HepG2 (cell line): ENCODE measurements around the gene COMMD4. TPM values are rescaled to one million over a fixed set of nuclear protein-coding genes. Genes with fewer than 3 reads are reported as not detected.
"Not testable (repeated sequence)": the region's sequence is repeated elsewhere in the genome, so short reads cannot be mapped to it uniquely, and the experiment has no call there.

ENCODE experiments used
- ATAC-seq: fragments of 200-7000 bp; cut with Tn5 transposase; 3 replicates; pipeline ENCODE4 v1.9.1; 2020; ENCODE audit warnings: mild to moderate bottlenecking, moderate library complexity
- BruUV-seq: library from RNA; stranded (reverse); fragments of 400-500 nt; replicated peaks from 2 replicates; lab custom pipeline; 2021; lab: Mats Ljungman, UMichigan
- CTCF ChIA-PET: fragments of 300-600 bp; formaldehyde crosslinking; extraction: SDS; loops from one replicate; lab custom pipeline; 2021; ENCODE audit warnings: low total read pairs, inconsistent platforms, low intra/inter-chr PET ratio; lab: Yijun Ruan, JAX
- POLR2A ChIA-PET: fragments of 350-600 bp; sonication (Branson Sonifier 250); formaldehyde crosslinking; loops from one replicate; lab custom pipeline; 2020; ENCODE audit warnings: antibody characterized with exemption, inconsistent platforms; lab: Yijun Ruan, JAX
- DNase-seq: peaks from one replicate; pipeline ENCODE4 v3.0.0-alpha.2; 2015; ENCODE audit warnings: low spot score
- FAIRE-seq: peaks from 3 replicates; lab custom pipeline; 2011; peaks lifted over from hg19 to GRCh38; lab: Jason Lieb, UNC
- H2AFZ ChIP-seq: one replicate; pipeline ENCODE4 v1.6.1; 2011; ENCODE audit warnings: low read length, inconsistent platforms
- H3K27ac ChIP-seq: fragments of 300-600 bp; 3 replicates; pipeline ENCODE4 v1.8.0; 2011; ENCODE audit warnings: mixed run types, mild to moderate bottlenecking, mixed read lengths, low read length, inconsistent platforms; ENCODE audit not compliant: insufficient read depth; ENCODE audit errors: extremely low read length
- H3K27me3 ChIP-seq, 2 experiments: fragments of 200-600 bp in 1 of 2; 2 replicates in 1 of 2; 3 replicates in 1 of 2; pipeline versions ENCODE4 v1.6.0 to v1.8.0; 2011; ENCODE audit warnings: low read length in 2 of 2, mild to moderate bottlenecking in 2 of 2, moderate library complexity in 2 of 2, inconsistent platforms in 1 of 2; ENCODE audit not compliant: insufficient read depth in 2 of 2, control insufficient read depth in 1 of 2
- H3K36me3 ChIP-seq, 2 experiments: fragments of 200-600 bp in 1 of 2; replicated peaks in 1 of 2; 2 replicates in 1 of 2; 3 replicates in 1 of 2; pipeline versions ENCODE4 v1.5.1 to v1.8.0; 2011; ENCODE audit warnings: low read length in 2 of 2, inconsistent platforms in 1 of 2; ENCODE audit not compliant: insufficient read depth in 2 of 2, control insufficient read depth in 1 of 2
- H3K4me1 ChIP-seq: 2 replicates; pipeline ENCODE4 v1.5.1; 2012; ENCODE audit warnings: low read length, inconsistent platforms; ENCODE audit not compliant: insufficient read depth
- H3K4me2 ChIP-seq: 2 replicates; pipeline ENCODE4 v1.6.0; 2011; ENCODE audit warnings: low read depth, low read length, inconsistent platforms
- H3K4me3 ChIP-seq, 3 experiments: fragments of 200-600 bp in 1 of 3; sonication (generic), shearing (Covaris generic) in 1 of 3; replicated peaks in 1 of 3; 2 replicates each; pipeline ENCODE4 v1.5.1; 2011 to 2016; ENCODE audit warnings: low read length in 3 of 3, inconsistent platforms in 2 of 3, low read depth in 2 of 3, mild to moderate bottlenecking in 2 of 3, control low read depth in 1 of 3, mixed read lengths in 1 of 3; ENCODE audit not compliant: insufficient read depth in 1 of 3
- H3K79me2 ChIP-seq: one replicate; pipeline ENCODE4 v1.6.1; 2011; ENCODE audit warnings: low read length, inconsistent platforms; ENCODE audit not compliant: insufficient read depth
- H3K9ac ChIP-seq: 2 replicates; pipeline ENCODE4 v1.6.0; 2011; ENCODE audit warnings: mild to moderate bottlenecking, low read depth, low read length, inconsistent platforms; ENCODE audit not compliant: insufficient read depth
- H3K9me3 ChIP-seq: 2 replicates; pipeline ENCODE4 v1.5.1; 2012; ENCODE audit warnings: mild to moderate bottlenecking, low read length
- H4K20me1 ChIP-seq: 2 replicates; pipeline ENCODE4 v1.6.0; 2011; ENCODE audit warnings: inconsistent platforms, mild to moderate bottlenecking, low read length, moderate library complexity; ENCODE audit not compliant: insufficient read depth
- STAG1 ChIP-seq: sonication (generic); formaldehyde crosslinking; IDR thresholded peaks from 2 replicates; pipeline ENCODE4 v1.4.0; 2020; ENCODE audit warnings: missing genetic modification reagents
- ZNF329 ChIP-seq: sonication (generic); formaldehyde crosslinking; IDR thresholded peaks from 2 replicates; pipeline ENCODE4 v1.9.0; 2021; ENCODE audit warnings: low read depth, mild to moderate bottlenecking, missing genetic modification reagents
- WGBS: methylation state at CpG from one replicate; pipeline ENCODE4 v1.1.6; 2017; ENCODE audit warnings: low lambda C conversion rate; 5-methylcytosine and 5-hydroxymethylcytosine counted together
- in situ Hi-C: cut with HindIII; loops from 2 replicates; pipeline ENCODE4 v1.10.0; 2017; ENCODE audit warnings: low pct_unique_long_range_greater_than_20kb; ENCODE audit not compliant: extremely low pct_ligation_motif_present
- intact Hi-C: fragments of 100-400 bp; cut with micrococcal nuclease; formaldehyde crosslinking; loops from one replicate; pipeline ENCODE4 v1.10.0; 2022; ENCODE audit not compliant: unreplicated experiment
- polyA plus RNA-seq, 8 experiments: library from polyadenylated mRNA; depleted of rRNA in 3 of 8; stranded (reverse) in 7 of 8; unstranded in 1 of 8; fragments of >200 nt; fragmentation: Illumina TruSeq in 4 of 8; extraction: Trizol in 4 of 8; gene quantifications; 2 replicates each; pipeline versions ENCODE4 v1.2.1 to v1.2.3, GENCODE V29; 2011 to 2016; ENCODE audit warnings: low read depth in 4 of 8, missing spikeins in 1 of 8, mixed read lengths in 1 of 8; ENCODE audit not compliant: insufficient read depth in 1 of 8
- total RNA-seq, 5 experiments: library from RNA; depleted of rRNA; stranded (reverse); fragments of >200 nt; fragmentation: Illumina TruSeq; extraction: Trizol; gene quantifications; 2 replicates each; pipeline ENCODE4 v1.2.3, GENCODE V29; 2016; ENCODE audit warnings: low read depth in 1 of 5

Gene COMMD4
- total and polyA plus RNA-seq, 2 of the 13 experiments (the other 11 are each of a cell fraction or from before 2014, with no cell fraction given) = 45.8 to 89.9 TPM

DNA sequence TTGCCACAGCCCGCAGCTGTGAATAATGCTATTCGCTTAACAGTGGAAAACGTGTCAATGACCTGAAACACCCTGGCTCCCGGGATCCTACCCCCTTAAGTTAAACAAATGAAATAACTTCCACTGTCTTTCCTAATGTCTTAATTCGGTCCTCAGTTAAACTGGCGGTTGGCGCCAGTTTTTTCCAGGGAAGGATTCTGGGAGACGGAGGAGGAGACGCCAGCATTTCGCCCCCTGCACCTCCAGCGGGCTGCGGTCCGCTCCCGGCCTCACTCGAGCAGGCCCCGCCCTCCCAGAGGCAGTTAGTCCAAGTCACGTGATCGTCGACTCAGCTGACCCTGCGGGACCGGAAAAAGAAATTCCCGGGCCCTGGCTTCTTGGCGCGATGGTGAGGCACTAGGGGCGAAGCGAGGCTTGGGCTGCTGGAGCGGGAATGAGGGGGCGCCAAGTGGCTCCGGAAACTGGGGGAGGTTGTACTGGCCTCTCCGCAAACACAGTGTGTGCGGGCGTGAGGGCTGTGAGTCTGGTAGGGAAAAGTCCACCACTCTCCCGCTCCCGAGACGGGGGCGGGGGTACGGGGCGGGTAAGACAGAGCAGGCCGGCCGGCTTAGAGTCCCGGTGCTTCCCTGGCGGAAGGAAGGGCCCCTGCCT is at the start of gene COMMD4 (continued):
- TF ChIP-seq ZNF329 (CRISPR knock-in tag) = 0 out of 2 replicates have a peak, but pooled peaks have one; percentile 46

DNA sequence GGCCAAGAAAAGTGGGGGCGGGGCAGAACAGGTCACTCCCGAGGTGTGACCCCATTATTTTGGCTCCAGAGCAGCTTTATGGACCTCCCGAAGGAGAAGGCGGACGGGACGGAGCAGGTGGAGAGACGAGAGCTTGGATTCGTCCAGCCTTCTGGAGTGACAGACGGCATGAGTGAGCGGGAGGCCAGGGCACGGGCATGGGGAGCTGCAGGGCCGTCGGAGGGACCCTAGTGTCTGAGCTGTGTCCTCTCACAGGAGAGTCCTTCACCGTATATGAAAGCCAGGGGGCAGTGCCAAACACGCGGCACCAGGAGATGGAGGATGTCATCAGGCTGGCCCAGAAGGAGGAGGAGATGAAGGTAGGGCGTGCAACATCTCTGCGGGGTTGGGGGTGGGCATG is 42.2 kb upstream of the COMMD4 start:
- ATAC-seq, POLR2A ChIA-PET, H3K4me3 ChIP-seq, BruUV-seq, H3K9me3 ChIP-seq, FAIRE-seq, H3K36me3 ChIP-seq, H3K27me3 ChIP-seq, H4K20me1 ChIP-seq, H3K4me2 ChIP-seq, H3K79me2 ChIP-seq, DNase-seq, H3K4me1 ChIP-seq, in situ Hi-C loops, H2AFZ ChIP-seq, CTCF ChIA-PET, H3K9ac ChIP-seq, H3K27ac ChIP-seq, intact Hi-C loops: not testable (repeated sequence)
- no CpG with 5 or more reads among the region's 18 CpGs for WGBS

DNA sequence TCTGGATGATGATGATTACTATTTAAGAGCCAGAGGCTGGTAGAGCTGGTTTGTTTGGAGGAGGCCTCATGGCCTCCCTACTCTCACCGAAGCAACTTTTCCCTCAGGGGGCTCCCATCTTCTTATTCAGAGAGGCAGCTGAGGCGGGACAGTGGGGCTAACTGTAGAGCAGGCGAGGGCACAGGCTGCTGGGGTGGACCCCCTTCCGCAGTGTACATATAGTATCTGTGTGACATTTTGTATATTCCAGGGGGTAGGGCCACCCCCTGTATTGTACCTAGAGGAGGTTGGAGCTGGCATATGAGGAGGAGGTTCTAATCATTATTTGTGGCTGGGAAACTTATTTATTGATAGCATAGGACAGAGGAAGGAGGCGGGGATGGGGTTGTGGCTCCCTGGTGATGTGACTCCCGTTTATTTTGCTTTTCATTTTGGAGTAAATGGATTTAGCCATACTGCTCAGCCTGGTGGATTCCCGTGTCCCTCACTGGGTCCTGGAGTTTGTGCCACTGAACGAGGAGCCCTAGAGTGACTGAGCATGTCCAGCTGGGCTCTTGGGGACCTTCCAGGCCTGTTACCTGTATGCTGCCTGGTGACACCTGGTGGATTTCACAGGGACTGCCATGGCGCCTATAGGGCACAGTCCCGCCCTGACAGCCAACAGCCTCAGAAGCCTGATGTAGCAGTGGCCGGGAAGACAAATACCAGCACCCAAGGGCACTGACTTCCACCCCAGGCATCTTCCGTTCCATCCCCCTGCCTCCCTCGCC is 37.1 kb upstream of the COMMD4 start:
- 0 out of 2 replicates have a peak, but pooled peaks have one; percentile 22 for TF ChIP-seq STAG1
- H3K9me3 ChIP-seq, H3K27me3 ChIP-seq, H3K36me3 ChIP-seq, H4K20me1 ChIP-seq, DNase-seq, H3K4me3 ChIP-seq, intact Hi-C loops, H3K9ac ChIP-seq, BruUV-seq, FAIRE-seq, H2AFZ ChIP-seq, CTCF ChIA-PET, POLR2A ChIA-PET, H3K4me1 ChIP-seq, in situ Hi-C loops, H3K79me2 ChIP-seq, H3K27ac ChIP-seq: not testable (repeated sequence)
- WGBS = 69% methylated on average over 3 of the region's 13 CpGs
- peak overlapping the region; percentile 42 for H3K4me2 ChIP-seq
- peak; percentile 99 for ATAC-seq
